NB4 (cell line): Measurements from ENCODE around the gene CASTOR1.

Experiments used
- CTCF ChIP-seq: IDR thresholded peaks from one replicate; pipeline ENCODE4 v1.5.1; 2012; ENCODE audit warnings: low read depth, low read length
- POLR2A ChIP-seq: IDR thresholded peaks from 2 replicates; pipeline ENCODE4 v1.6.1; 2011; ENCODE audit warnings: mild to moderate bottlenecking; ENCODE audit not compliant: insufficient read length; ENCODE audit errors: extremely low read depth

DNA sequence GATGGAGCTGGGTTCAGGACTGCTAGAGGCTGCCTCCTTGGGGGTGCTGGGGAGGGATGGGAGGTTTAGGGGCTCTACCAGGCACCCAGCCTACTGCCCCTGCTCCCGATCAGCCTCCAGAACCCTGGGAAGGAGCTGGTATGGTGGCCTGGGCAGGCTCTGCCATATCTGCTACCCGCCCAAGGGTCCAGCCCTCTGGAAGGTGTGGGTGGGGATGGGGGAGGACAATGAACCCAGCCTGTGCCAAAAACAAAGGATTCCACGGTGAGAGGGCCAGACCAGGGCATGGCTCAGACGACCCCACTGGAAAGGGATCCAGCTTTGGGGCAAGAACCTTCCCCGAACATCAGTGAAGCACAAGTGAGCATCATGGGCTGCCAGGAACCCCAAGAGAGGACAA lies 3.0 kb downstream of the CASTOR1 start:
- TF ChIP-seq POLR2A (no peak), CTCF (no peak)
